LHCN-M2 (cell line): ENCODE data around the gene OR13C9. TPM values are rescaled to one million over a fixed set of nuclear protein-coding genes. Genes with fewer than 3 reads are reported as not detected.
"Not testable (repeated sequence)": the region's sequence is repeated elsewhere in the genome, so short reads cannot be mapped to it uniquely, and the experiment has no call there.

Experiments
- DNase-seq: peaks from one replicate; pipeline ENCODE4 v3.0.0-alpha.2; 2012; ENCODE audit warnings: low read depth
- polyA plus RNA-seq: library from polyadenylated mRNA; unstranded; fragments of >200 nt; gene quantifications from one replicate; pipeline ENCODE4 v1.2.1, GENCODE V29; 2012; ENCODE audit warnings: missing spikeins
- total RNA-seq: library from RNA; depleted of rRNA; stranded (reverse); fragments of >200 nt; gene quantifications from 2 replicates; pipeline ENCODE4 v1.2.3, GENCODE V29; 2014; rRNA removed

The OR13C9 gene, protein sequence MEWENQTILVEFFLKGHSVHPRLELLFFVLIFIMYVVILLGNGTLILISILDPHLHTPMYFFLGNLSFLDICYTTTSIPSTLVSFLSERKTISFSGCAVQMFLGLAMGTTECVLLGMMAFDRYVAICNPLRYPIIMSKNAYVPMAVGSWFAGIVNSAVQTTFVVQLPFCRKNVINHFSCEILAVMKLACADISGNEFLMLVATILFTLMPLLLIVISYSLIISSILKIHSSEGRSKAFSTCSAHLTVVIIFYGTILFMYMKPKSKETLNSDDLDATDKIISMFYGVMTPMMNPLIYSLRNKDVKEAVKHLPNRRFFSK
- total RNA-seq, result not detected in 2 replicates
- polyA plus RNA-seq, result not detected

DNA sequence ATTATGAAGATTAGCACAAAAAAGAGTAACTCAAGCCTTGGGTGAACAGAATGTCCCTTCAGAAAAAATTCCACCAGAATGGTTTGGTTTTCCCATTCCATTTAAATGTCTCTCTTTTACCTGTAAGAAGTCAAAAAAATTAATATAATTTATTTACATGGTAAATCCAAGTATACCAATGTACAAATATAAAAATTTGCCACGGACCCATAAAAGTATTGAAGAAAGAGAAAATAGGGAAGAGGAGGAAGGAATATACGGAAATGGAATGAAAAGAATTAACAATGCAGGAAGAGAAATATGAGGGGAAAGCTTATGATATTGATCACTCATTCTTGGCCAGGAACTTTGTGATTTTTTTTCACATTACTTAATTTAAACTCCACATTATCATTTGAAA is at the start of gene OR13C9:
OR13C9 (minus strand) TSS at position 101 of the 400 bp plus-strand sequence; CDS start at position 101, 0 bp downstream.
- DNase-seq, result no peak

DNA sequence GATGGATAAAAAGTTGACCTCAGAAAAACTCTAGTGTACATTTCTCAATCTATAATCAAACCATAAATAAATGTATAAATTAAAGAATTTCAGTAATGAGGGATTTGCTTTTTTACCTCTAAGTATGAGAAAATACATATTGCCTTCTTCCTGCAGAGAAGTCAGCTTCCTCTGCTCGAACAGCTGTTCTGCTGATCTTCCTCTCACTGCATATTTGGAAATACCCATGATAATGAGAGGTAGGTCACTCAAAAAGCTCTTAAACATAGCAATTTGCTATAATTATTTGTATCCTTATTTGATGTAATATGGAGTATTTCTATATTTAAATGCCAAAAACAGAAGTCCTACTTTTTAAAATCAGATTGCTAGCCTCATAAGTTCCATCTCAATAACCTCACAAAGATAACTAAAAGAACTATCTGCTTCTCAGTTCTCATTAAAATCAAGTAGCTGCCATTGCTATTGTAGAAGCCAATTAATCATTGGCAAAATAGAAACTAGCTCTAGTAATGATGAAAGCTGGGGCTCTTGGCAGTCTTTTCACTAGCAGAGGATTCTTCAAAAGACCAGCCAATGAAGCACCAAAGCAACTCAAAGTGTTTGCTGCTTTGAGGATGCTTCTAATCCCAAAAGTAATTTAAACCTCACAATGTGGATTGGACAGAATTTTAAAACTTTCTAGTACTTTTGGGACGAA is 40.6 kb upstream of the OR13C9 start:
- no peak for DNase-seq

- no peak for DNase-seq
Measured at GRCh38 chr9:104635456-104635855, 17.5 kb upstream of the OR13C9 start.

DNA sequence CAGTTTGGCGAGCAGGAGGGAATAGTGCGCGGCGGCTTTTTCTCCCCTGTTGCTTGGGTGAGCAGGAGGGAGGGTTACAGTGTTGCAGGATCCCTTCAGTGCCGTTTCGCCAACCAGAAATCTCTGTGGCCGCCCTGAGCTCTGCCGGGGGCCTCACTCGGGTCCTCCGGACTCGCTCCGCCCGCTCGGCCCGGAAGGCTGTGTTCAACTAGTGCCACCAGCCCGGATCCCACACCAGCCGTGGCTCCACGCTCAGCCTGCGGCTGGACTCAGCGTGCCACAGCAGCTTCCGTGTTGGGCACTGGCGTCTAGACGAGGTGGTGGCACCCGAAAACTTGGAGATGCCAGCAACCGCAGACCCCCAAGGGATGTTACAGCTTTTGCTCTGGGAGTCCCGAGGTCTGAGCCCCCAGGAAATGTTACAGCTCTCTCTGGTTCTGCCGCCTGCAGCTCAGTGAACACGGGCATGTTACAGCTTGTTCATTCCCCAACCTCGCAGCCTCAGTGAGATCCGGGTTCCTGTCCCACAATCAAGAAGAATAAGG is 16.0 kb upstream of the OR13C9 start:
- DNase-seq, result no peak

GRCh38 chr9:104625964-104626363 is 8.0 kb upstream of the OR13C9 start:
- DNase-seq, result not testable (repeated sequence)

DNA sequence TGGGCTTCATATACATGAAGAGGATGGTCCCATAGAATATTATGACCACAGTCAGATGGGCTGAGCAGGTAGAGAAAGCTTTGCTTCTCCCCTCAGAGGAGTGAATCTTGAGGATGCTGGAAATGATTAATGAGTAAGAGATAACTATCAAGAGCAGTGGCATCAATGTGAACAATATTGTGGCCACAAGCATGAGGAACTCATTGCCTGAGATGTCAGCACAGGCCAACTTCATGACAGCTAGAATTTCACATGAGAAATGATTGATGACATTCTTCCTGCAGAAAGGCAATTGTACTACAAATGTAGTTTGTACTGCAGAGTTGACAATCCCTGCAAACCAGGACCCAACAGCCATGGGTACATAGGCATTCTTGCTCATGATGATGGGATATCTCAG is 586 bp downstream of the OR13C9 start:
- no peak for DNase-seq

- DNase-seq, result no peak
Measured at GRCh38 chr9:104611213-104611612, 6.8 kb downstream of the OR13C9 start.

DNA sequence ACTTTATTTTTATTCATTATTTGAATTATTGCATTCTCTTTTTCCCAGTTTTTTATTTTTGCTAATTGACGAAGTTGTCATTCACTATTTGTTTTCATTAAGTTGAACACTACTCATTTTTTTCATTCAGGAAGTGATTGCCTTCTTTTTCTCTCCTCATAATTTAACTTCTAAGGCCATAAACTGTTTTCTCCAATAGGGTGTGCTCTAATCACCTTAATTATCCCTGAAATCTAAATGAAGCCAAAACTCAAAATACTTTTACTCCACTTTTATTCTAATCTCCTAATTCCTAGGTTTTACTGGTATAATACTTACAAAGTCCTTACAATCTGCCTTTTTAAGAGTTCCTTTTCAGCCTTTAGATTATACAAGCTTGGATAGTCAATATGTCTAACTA is 9.7 kb downstream of the OR13C9 start:
- DNase-seq, result no peak

- DNase-seq, result no peak
Measured at GRCh38 chr9:104606152-104606551, 11.9 kb downstream of the OR13C9 start.

- DNase-seq, result not testable (repeated sequence)
Measured at GRCh38 chr9:104605527-104605926, 12.5 kb downstream of the OR13C9 start, which contains the start of gene OR13C2. TSS of gene OR13C2 (minus strand) at chr9:104605627. CDS start at chr9:104605627, 0 bp downstream.

- no peak for DNase-seq
Measured at GRCh38 chr9:104604801-104605200, 13.2 kb downstream of the OR13C9 start.

GRCh38 chr9:104599313-104599712 is 18.7 kb downstream of the OR13C9 start, which contains the start of gene OR13C5:
TSS of gene OR13C5 (minus strand) at chr9:104599413. CDS start at chr9:104599413, 0 bp downstream.
- not testable (repeated sequence) for DNase-seq

- DNase-seq, result not testable (repeated sequence)
Measured at GRCh38 chr9:104598749-104599148, 19.3 kb downstream of the OR13C9 start.

- no peak for DNase-seq
Measured at GRCh38 chr9:104589626-104590025, 28.4 kb downstream of the OR13C9 start.

DNA sequence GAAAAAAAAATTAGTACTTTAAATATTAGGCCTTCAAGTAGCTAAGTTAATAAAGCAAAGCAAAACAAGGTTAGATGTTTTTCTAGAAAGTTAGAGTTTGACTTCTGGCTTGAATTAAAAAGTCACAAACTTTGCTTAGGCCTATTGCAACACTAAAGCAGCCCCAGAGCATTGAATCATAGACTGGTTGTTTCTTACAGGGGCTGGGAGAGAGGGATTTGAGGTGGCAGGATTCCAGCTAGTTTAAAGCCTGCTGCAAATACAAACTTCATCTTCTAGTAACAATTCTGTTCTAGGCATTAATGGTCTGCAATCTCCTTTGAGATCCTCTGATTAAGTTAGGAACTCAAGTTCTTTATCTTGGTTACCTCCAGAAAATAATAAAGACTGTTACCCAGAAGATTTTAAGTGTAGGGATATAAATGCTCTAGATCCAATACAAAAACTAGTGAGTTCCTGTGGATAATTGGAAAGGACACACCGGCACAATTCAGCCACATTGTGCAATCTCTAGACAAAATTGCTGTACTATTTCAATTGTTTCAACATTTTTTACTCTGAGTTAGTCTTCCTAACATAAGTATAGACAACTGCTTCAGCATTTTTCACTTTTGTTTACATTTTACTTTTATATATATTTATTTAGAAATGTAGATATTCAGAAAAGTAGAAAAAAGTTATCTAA is 31.4 kb downstream of the OR13C9 start:
- peak; percentile 4 for DNase-seq

GRCh38 chr9:104580562-104580961 is 37.4 kb downstream of the OR13C9 start:
- no peak for DNase-seq

DNA sequence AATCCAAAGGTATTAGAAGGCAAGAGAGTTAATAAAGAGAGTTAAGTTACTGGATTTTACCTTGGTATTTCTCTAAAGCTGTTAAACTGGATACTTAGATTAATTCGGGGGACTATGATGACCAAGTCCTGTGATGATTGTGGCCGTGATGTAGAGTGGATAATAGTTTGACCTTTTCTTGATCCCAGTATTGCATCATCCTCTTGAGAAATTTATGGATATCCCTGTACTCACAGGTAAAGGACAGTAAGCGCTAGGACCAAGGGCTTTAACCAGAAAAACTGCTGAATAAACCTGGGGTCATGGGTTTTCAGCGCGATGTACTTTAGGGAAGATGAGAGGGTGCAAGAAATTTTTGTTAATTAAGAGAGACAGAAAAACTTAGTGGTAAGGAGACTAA is 40.7 kb downstream of the OR13C9 start:
- no peak for DNase-seq

DNA sequence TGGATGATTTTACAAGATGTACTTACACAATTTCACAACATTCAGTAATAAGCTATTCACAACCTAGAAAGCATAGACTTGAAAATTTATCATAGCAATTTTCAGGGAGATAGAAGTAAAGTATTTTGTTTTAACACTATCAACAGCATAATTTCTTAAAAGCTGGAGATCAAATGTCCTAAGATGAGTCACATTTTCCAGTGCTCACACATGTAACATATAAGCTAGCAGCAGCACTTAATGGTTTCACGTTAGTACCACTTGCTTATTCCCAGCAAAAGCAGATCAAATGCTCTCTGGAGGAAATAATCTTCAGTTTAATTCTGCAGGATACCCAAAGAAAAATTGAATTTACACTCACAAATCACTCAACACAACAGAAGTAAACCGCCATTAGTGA is 42.5 kb downstream of the OR13C9 start:
- peak; percentile 13 for DNase-seq

- no peak for DNase-seq
Measured at GRCh38 chr9:104572612-104573011, 45.4 kb downstream of the OR13C9 start.

GRCh38 chr9:104568868-104569267 is 49.1 kb downstream of the OR13C9 start, which contains the start of gene OR13C8:
TSS of gene OR13C8 (plus strand) at chr9:104569168. CDS start at chr9:104569168, 0 bp downstream.
- no peak for DNase-seq
